A549 treated with ZK216348 at 1 μM for 4 hours (cell line): ENCODE measurements around the gene IL1RAP. TPM values are rescaled to one million over a fixed set of nuclear protein-coding genes. Genes with fewer than 3 reads are reported as not detected.

Source experiments
- total RNA-seq: library from RNA; stranded (reverse); fragments of 200-300 nt; extraction: Qiagen RNA extraction; gene quantifications from 5 replicates; pipeline ENCODE4 v1.2.3, GENCODE V29; 2022; ENCODE audit warnings: low read depth

The IL1RAP gene, protein sequence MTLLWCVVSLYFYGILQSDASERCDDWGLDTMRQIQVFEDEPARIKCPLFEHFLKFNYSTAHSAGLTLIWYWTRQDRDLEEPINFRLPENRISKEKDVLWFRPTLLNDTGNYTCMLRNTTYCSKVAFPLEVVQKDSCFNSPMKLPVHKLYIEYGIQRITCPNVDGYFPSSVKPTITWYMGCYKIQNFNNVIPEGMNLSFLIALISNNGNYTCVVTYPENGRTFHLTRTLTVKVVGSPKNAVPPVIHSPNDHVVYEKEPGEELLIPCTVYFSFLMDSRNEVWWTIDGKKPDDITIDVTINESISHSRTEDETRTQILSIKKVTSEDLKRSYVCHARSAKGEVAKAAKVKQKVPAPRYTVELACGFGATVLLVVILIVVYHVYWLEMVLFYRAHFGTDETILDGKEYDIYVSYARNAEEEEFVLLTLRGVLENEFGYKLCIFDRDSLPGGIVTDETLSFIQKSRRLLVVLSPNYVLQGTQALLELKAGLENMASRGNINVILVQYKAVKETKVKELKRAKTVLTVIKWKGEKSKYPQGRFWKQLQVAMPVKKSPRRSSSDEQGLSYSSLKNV
- total RNA-seq = 4.8 to 7.3 TPM (median 5.3 TPM) in 5 replicates

DNA sequence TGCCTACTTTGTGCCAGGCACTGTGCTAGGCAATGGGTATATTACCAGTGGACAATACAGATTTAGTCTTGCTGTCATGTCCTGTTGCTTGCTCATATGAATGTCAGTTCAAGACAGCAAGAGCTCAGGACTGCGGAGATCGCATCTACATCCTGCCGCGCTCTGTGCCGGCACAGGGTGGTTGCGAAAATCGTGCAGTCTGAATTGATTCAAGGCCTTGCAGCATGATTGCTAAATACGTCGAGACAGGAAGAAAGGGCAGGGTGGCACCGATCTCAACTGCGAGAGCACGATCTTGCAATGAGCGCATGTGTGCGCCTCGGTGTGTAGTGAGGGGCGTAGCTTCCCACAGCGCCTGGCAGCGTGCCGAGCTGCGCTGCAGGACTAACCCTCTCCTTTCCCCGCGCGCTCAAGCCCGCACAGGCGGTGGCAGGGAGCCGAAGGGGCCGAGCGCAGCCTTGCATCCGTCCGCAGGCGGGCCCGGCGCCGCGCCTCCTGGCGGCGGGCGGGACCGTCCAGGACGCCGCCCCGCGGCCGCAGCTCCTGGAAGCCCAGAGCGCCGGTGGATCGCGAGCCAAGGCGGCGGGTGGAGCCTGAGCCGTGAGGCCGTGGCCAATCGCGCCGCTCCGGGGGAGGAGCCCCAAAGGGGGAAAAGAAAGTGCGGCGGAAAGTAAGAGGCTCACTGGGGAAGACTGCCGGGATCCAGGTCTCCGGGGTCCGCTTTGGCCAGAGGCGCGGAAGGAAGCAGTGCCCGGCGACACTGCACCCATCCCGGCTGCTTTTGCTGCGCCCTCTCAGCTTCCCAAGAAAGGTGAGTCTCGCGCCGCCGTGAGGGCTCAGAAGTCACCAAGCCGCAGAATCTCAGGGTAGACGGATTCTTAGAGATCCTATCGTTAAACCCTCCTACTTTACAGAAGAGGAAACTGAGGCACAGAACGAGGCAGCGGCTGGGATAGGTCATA, at the start of gene IL1RAP:
TSS of gene IL1RAP (plus strand) at position 677 of the 962 bp plus-strand sequence. CDS start 50,205 bp downstream, outside the sequence.

Other genes starting within 250 kb of the IL1RAP start
- 16.6 to 28.6 TPM (median 21.6 TPM) in 5 replicates for gene CLDN1, start 191.6 kb upstream of the IL1RAP start, total RNA-seq
- gene CLDN16, start 125.9 kb upstream of the IL1RAP start, total RNA-seq = 0.07 to 0.34 TPM in 2 of 5 replicates, not detected in the others
- not detected in 5 replicates for gene TMEM207, start 64.2 kb upstream of the IL1RAP start, total RNA-seq